HG03103 (cell line): ENCODE measurements around the gene SHROOM1.
"Not testable (repeated sequence)": the region's sequence is repeated elsewhere in the genome, so short reads cannot be mapped to it uniquely, and the experiment has no call there.

Experiments used
- ATAC-seq: cut with Tn5 transposase; IDR thresholded peaks from one replicate; pipeline ENCODE4 v1.9.1; 2021; ENCODE audit warnings: low read depth; ENCODE audit not compliant: unreplicated experiment

Gene SHROOM1

GRCh38 chr5:132812123-132812765, 18.2 kb downstream of the SHROOM1 start:
- ATAC-seq: no peak

DNA sequence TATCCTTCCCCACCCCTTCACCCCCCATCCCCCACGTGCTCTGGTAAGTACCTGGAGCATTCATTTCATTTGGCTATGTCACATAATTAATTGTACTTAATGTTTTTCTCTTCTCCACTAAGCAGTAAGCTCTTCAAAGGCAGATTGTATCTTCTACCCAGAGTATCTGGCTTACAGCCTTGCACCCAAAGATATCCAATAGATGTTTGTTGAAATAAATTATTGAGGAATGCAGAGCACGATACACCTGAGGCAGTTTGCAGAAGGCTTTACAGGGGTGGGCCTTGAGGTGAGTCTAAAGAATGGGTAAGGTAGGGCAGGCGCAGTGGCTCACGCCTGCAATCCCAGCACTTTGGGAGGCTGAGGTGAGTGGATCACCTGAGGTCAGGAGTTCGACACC, 19.8 kb downstream of the SHROOM1 start:
- ATAC-seq: no peak

- ATAC-seq: no peak
Measured at GRCh38 chr5:132808866-132809265, 21.6 kb downstream of the SHROOM1 start.

- no peak for ATAC-seq
Measured at GRCh38 chr5:132808448-132808847, 22.0 kb downstream of the SHROOM1 start.

GRCh38 chr5:132807163-132807838, 23.1 kb downstream of the SHROOM1 start:
- no peak for ATAC-seq

DNA sequence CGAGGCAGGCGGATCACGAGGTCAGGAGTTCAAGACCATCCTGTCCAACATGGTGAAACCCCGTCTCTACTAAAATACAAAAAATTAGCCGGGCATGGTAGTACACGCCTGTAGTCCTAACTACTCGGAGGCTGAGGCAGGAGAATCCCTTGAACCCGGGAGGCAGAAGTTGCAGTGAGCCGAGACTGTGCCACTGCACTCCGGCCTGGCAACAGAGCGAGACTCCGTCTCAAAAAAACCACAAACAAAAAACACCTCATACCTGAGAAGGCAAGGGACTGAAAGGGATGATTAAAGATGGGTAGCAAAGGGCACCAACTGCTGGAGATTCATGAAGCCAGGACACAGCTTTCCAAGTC, 23.7 kb downstream of the SHROOM1 start:
- ATAC-seq: not testable (repeated sequence)

DNA sequence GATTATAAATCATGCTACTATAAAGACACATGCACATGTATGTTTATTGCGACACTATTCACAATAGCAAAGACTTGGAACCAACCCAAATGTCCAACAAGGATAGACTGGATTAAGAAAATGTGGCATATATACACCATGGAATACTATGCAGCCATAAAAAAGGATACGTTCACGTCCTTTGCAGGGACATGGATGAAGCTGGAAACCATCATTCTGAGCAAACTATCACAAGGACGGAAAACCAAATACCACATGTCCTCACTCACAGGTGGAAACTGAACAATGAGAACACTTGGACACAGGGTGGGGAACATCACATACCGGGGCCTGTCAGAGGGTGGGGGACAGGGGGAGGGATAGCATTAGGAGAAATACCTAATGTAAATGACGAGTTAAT, 24.6 kb downstream of the SHROOM1 start:
- not testable (repeated sequence) for ATAC-seq

DNA sequence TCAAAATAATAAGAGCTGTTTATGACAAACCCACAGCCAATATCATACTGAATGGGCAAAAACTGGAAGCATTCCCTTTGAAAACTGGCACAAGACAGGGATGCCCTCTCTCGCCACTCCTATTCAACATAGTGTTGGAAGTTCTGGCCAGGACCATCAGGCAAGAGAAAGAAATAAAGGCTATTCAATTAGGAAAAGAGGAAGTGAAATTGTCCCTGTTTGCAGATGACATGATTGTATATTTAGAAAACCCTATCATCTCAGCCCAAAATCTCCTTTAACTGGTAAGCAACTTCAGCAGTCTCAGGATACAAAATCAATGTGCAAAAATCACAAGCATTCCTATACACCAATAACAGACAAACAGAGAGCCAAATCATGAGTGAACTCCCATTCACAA, 26.2 kb downstream of the SHROOM1 start:
- ATAC-seq: not testable (repeated sequence)

- ATAC-seq: not testable (repeated sequence)
Measured at GRCh38 chr5:132802685-132803066, 27.8 kb downstream of the SHROOM1 start.

- ATAC-seq: no peak
Measured at GRCh38 chr5:132802044-132802684, 28.3 kb downstream of the SHROOM1 start.

- ATAC-seq: no peak
Measured at GRCh38 chr5:132800545-132800944, 29.9 kb downstream of the SHROOM1 start.

GRCh38 chr5:132799392-132799791, 31.1 kb downstream of the SHROOM1 start:
- no peak for ATAC-seq

GRCh38 chr5:132797651-132798050, 32.8 kb downstream of the SHROOM1 start:
- ATAC-seq: no peak

GRCh38 chr5:132791026-132791425, 39.4 kb downstream of the SHROOM1 start:
- ATAC-seq: no peak

DNA sequence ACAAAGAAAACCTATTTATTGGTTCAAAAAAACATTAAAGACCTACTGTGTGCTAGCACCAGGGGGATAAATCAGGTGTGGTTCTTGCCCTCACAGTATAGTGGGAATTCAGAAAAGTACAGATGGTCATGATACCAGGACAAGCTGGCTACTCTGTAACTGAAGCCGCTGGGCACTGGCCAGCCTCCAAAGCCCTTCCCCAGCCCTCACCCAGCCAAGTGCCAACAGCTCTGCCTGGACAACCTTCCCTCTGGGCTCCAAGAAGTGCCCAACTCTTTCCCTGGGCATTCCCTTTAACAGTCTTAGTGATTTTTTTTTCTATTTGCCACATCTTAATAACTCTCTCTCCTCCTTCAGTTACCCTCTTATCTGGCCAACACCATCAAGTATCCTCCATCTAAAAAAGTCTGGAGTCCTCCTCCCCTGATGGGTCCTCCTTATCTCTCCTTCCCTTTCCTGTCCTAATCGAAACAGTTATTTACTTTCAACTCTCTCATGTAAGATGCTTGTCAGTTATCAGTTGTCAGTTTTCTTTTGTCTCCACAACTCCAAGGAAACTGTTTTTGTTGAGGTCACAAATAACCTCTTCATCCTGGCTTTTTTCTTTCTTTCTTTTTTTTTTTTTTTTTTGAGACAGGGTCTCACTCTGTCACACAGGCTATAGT, 40.1 kb downstream of the SHROOM1 start:
- no peak for ATAC-seq

DNA sequence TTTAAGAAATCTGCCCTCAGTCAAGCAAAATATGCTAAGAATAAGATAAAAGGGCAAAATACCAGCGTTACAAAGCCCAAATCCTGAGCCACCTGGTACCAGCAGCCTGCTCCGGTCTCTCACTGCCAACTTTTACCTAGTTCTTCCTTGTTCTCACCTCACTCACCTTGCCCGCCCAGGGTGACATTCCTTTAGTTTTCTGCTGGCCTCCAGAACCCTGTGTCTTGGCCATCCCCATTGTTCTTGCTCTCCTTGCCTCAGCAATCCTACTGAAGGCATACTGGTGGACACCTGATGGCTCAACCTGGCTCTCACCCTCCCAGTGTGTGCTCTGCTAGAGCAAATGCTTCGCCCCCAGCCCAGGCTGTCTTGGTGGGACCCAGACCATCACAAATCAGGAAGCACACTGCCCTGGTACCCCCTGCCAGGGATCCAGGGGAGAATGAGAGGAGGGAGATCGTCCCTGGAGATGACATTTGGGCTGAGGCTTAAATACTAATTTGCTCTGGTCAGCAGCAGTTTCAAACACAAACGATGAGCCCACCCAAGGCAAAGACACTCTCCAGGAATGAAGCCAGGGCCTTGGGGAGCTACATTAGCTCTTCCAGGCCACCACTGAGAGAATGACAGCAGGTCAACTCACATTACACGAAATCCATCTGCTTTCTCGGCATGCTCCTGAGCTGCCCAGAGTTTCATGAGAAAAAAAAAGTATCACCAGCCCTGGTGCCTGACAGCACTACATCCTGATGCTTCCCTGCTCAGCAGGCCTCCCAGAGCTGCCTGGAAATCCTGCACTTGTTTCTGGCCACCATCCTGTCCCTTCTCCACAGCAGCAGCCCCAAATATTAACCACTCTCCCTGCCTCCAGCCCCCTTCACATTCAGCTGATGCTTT, 41.2 kb downstream of the SHROOM1 start:
- no peak for ATAC-seq

- no peak for ATAC-seq
Measured at GRCh38 chr5:132788508-132788907, 41.9 kb downstream of the SHROOM1 start.

DNA sequence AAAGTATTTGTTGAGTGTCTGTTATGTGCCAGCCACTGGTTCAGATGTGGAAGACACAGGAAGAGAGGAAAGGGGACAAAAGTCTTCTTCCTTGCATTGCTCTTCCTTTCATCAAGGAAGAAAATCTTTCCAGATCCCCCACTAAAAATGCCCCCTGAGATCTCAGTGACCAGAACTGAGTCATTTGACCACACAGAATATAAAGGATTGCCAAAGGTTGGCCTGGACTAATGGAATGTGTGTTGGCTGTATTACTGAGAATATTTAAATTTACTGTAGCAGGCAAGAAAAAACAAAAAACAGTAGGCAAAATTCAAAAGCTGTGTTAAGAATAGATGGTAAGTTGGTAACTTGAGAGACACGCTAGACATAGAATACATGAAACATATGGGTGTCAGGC, 43.4 kb downstream of the SHROOM1 start:
- no peak for ATAC-seq

DNA sequence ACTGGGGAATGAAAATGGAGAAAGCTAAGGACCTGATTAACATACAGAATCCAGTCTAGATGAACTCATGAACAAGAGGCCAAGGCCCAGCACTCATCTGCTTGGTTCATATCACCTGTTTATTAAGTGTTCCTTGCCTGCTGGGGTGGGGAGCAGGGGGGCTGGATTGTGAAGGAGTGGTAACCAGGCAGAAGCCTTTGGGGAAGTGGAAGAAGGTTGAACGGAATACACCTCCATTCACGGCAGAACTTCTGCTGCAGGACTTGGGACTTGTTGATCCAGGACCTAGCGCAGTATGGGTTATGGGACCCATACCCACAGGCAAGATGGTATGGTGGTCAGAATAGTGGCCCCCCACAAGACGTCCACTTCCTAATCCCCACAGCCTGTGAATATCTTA, 44.6 kb downstream of the SHROOM1 start:
- ATAC-seq: no peak

DNA sequence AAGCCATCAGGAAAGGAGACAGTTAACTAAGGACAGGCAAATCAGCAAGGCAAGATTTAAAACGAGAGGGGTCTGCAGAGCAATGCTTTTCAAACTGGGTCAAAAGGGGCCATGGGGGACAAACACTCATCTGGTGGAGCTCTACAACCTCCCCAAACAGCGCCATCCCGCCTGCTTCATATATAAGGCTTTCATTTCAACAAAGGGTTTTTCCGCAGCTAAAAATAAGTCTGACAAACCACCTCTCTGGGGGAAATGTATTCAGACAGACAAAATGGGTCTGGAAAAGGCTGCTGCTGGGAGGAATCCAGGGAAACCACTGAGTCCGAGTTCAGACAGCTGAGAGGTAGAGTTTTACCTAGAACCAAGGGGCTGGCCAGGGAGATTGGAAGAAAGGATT, 45.1 kb downstream of the SHROOM1 start:
- no peak for ATAC-seq
